HepG2 (cell line): ENCODE data around the gene MRPL30. TPM values are rescaled to one million over a fixed set of nuclear protein-coding genes. Genes with fewer than 3 reads are reported as not detected.

Source experiments
- ATF1 ChIP-seq: IDR thresholded peaks from 2 replicates; pipeline ENCODE4 v1.6.1; 2016; ENCODE audit warnings: mild to moderate bottlenecking, control low read depth
- GABPA ChIP-seq, 2 experiments: IDR thresholded peaks; 2 replicates each; pipeline ENCODE4 v1.6.1; 2011 to 2016; ENCODE audit warnings: low read depth in 2 of 2, low read length in 1 of 2, missing biosample characterization in 1 of 2, missing genetic modification characterization in 1 of 2
- KMT2B ChIP-seq: IDR thresholded peaks from 2 replicates; pipeline ENCODE4 v1.6.1; 2016; ENCODE audit warnings: missing genetic modification reagents, missing compliant biosample characterization
- LBX2 ChIP-seq: sonication (generic); formaldehyde crosslinking; IDR thresholded peaks from 2 replicates; pipeline ENCODE4 v1.5.0; 2020; ENCODE audit warnings: missing genetic modification reagents, mild to moderate bottlenecking, borderline replicate concordance
- LCORL ChIP-seq, 2 experiments: fragments of 450-650 bp in 1 of 2; sonication (generic) in 1 of 2; formaldehyde crosslinking in 1 of 2; IDR thresholded peaks; 2 replicates each; pipeline versions ENCODE4 v1.5.0 to v1.6.1; 2017 to 2020; ENCODE audit warnings: antibody characterized with exemption in 1 of 2, missing genetic modification reagents in 1 of 2
- MLXIP ChIP-seq: sonication (generic); formaldehyde crosslinking; IDR thresholded peaks from 2 replicates; pipeline ENCODE4 v1.9.0; 2021; ENCODE audit warnings: missing genetic modification reagents, borderline replicate concordance
- NFKB2 ChIP-seq: sonication (generic); formaldehyde crosslinking; IDR thresholded peaks from 2 replicates; pipeline ENCODE4 v1.4.0; 2020; ENCODE audit warnings: missing genetic modification reagents, borderline replicate concordance
- RFXAP ChIP-seq: sonication (generic); formaldehyde crosslinking; IDR thresholded peaks from 2 replicates; pipeline ENCODE4 v1.4.0; 2020; ENCODE audit warnings: missing genetic modification reagents, borderline replicate concordance
- RNF2 ChIP-seq: fragments of 450-650 bp; conservative IDR thresholded peaks from 2 replicates; pipeline ENCODE4 v1.6.1; 2016; ENCODE audit warnings: low read depth
- SKI ChIP-seq: fragments of 450-650 bp; IDR thresholded peaks from one replicate; pipeline ENCODE4 v1.6.1; 2018; ENCODE audit warnings: mild to moderate bottlenecking; ENCODE audit not compliant: partially characterized antibody
- SP2 ChIP-seq: sonication (generic); formaldehyde crosslinking; IDR thresholded peaks from 2 replicates; pipeline ENCODE4 v1.5.1; 2020; ENCODE audit warnings: mild to moderate bottlenecking, missing genetic modification reagents
- ZNF18 ChIP-seq: sonication (generic); formaldehyde crosslinking; IDR thresholded peaks from 2 replicates; pipeline ENCODE4 v1.8.0; 2022; ENCODE audit warnings: mild to moderate bottlenecking, missing genetic modification reagents; ENCODE audit not compliant: insufficient replicate concordance
- ZNF276 ChIP-seq: sonication (generic); formaldehyde crosslinking; IDR thresholded peaks from 2 replicates; pipeline ENCODE4 v1.4.0; 2020; ENCODE audit warnings: mild to moderate bottlenecking, low read depth, missing genetic modification reagents
- ZNF343 ChIP-seq: sonication (generic); formaldehyde crosslinking; IDR thresholded peaks from 2 replicates; pipeline ENCODE4 v1.4.0; 2020; ENCODE audit warnings: mild to moderate bottlenecking, missing genetic modification reagents
- ZNF431 ChIP-seq: sonication (generic); formaldehyde crosslinking; IDR thresholded peaks from 2 replicates; pipeline ENCODE4 v1.9.0; 2022; ENCODE audit warnings: missing genetic modification reagents, low read depth, mild to moderate bottlenecking, borderline replicate concordance
- ZNF547 ChIP-seq: sonication (generic); formaldehyde crosslinking; IDR thresholded peaks from 2 replicates; pipeline ENCODE4 v1.5.1; 2020; ENCODE audit warnings: mild to moderate bottlenecking, missing genetic modification reagents
- ZNF557 ChIP-seq: sonication (generic); formaldehyde crosslinking; IDR thresholded peaks from 2 replicates; pipeline ENCODE4 v1.4.0; 2020; ENCODE audit warnings: missing genetic modification reagents
- ZNF558 ChIP-seq: sonication (generic); formaldehyde crosslinking; IDR thresholded peaks from 2 replicates; pipeline ENCODE4 v1.9.0; 2022; ENCODE audit warnings: mild to moderate bottlenecking, missing genetic modification reagents, borderline replicate concordance
- ZNF616 ChIP-seq: sonication (generic); formaldehyde crosslinking; IDR thresholded peaks from 2 replicates; pipeline ENCODE4 v1.5.0; 2020; ENCODE audit warnings: low read depth, mild to moderate bottlenecking, missing genetic modification reagents
- ZNF761 ChIP-seq: sonication (generic); formaldehyde crosslinking; conservative IDR thresholded peaks from 2 replicates; pipeline ENCODE4 v1.4.0; 2020; ENCODE audit warnings: mild to moderate bottlenecking, missing genetic modification reagents
- ZSCAN12 ChIP-seq: sonication (generic); formaldehyde crosslinking; IDR thresholded peaks from 2 replicates; pipeline ENCODE4 v1.9.0; 2021; ENCODE audit warnings: mild to moderate bottlenecking, missing genetic modification reagents
- polyA plus RNA-seq, 8 experiments: library from polyadenylated mRNA; depleted of rRNA in 3 of 8; stranded (reverse) in 7 of 8; unstranded in 1 of 8; fragments of >200 nt; fragmentation: Illumina TruSeq in 4 of 8; extraction: Trizol in 4 of 8; gene quantifications; 2 replicates each; pipeline versions ENCODE4 v1.2.1 to v1.2.3, GENCODE V29; 2011 to 2016; ENCODE audit warnings: low read depth in 4 of 8, missing spikeins in 1 of 8, mixed read lengths in 1 of 8; ENCODE audit not compliant: insufficient read depth in 1 of 8
- total RNA-seq, 5 experiments: library from RNA; depleted of rRNA; stranded (reverse); fragments of >200 nt; fragmentation: Illumina TruSeq; extraction: Trizol; gene quantifications; 2 replicates each; pipeline ENCODE4 v1.2.3, GENCODE V29; 2016; ENCODE audit warnings: low read depth in 1 of 5
- TF ChIP-seq, protein P1 (sequence below): sonication (generic); formaldehyde crosslinking; IDR thresholded peaks from 2 replicates; pipeline ENCODE4 v1.8.1; 2023; ENCODE audit warnings: mild to moderate bottlenecking, missing genetic modification reagents

Gene MRPL30
- total and polyA plus RNA-seq, 2 of the 13 experiments (the other 11 are each of a cell fraction or from before 2014, with no cell fraction given) = 30.2 to 75.3 TPM

DNA sequence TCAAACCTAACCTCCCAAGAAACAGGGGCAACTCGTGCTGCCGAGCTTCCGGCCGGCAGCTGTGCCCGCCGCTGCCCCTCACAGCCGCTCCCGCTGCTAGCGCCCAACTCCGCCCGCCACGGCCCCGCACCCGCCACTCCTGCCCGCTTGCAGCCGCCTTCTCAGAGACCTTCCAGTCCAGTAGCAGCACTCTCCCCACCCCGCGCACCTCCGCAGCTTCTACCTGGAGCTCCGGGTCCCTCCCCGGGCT is 40.2 kb upstream of the MRPL30 start (continued):
- TF ChIP-seq, protein P1, sequence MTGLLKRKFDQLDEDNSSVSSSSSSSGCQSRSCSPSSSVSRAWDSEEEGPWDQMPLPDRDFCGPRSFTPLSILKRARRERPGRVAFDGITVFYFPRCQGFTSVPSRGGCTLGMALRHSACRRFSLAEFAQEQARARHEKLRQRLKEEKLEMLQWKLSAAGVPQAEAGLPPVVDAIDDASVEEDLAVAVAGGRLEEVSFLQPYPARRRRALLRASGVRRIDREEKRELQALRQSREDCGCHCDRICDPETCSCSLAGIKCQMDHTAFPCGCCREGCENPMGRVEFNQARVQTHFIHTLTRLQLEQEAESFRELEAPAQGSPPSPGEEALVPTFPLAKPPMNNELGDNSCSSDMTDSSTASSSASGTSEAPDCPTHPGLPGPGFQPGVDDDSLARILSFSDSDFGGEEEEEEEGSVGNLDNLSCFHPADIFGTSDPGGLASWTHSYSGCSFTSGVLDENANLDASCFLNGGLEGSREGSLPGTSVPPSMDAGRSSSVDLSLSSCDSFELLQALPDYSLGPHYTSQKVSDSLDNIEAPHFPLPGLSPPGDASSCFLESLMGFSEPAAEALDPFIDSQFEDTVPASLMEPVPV (CRISPR knock-in tag) = peak; percentile 94; the same call in 1 of the 2 replicates
- TF ChIP-seq RFXAP (CRISPR knock-in tag) (peak; percentile 79; the same call in 1 of the 2 replicates), ZNF616 (0 out of 2 replicates have a peak, but pooled peaks have one; percentile 50), ZNF18 (peak; percentile 56), ZNF547 (CRISPR knock-in tag) (peak; percentile 91; the same call in 1 of the 2 replicates), LCORL (IDR thresholded peaks at IDR 0.05) (no peak), LCORL (CRISPR knock-in tag; IDR thresholded peaks at IDR 0.05) (peak; percentile 54), ZNF276 (CRISPR knock-in tag) (peak; percentile 76; the same call in 1 of the 2 replicates), RNF2 (no peak), KMT2B (no peak), ZNF343 (CRISPR knock-in tag) (no peak), SKI (no peak), ZNF761 (CRISPR knock-in tag) (peak; percentile 85; the same call in 1 of the 2 replicates), ATF1 (CRISPR knock-in tag) (no peak), SP2 (no peak), GABPA (IDR thresholded peaks at IDR 0.05; ENCODE audit: low read depth, low read length) (peak; percentile 30; the same call in 1 of the 2 replicates), GABPA (CRISPR knock-in tag; IDR thresholded peaks at IDR 0.05; ENCODE audit: low read depth) (0 out of 2 replicates have a peak, but pooled peaks have one; percentile 48), ZNF431 (CRISPR knock-in tag) (peak; percentile 95; the same call in 1 of the 2 replicates), NFKB2 (CRISPR knock-in tag) (peak; percentile 65; the same call in 1 of the 2 replicates), ZNF557 (peak; percentile 59; the same call in 1 of the 2 replicates), LBX2 (0 out of 2 replicates have a peak, but pooled peaks have one; percentile 87), ZNF558 (CRISPR knock-in tag) (no peak; the same call in 1 of the 2 replicates), ZSCAN12 (CRISPR knock-in tag) (peak; percentile 88), MLXIP (peak; percentile 75)
